Left renal pelvis (tissue), 4 donors: ENCODE results near the gene PSG2. TPM values are rescaled to one million over a fixed set of nuclear protein-coding genes. Genes with fewer than 3 reads are reported as not detected.
"Not testable (repeated sequence)": the region's sequence is repeated elsewhere in the genome, so short reads cannot be mapped to it uniquely, and the experiment has no call there.

Experiments used
- DNase-seq, 4 donors: peaks; one replicate each; pipeline ENCODE4 v3.0.0-alpha.2; 2013; ENCODE audit warnings: low read depth in 4 of 4, low spot score in 3 of 4
- polyA plus RNA-seq, 4 donors: library from polyadenylated mRNA; unstranded; fragments of 120-200 nt; gene quantifications; one replicate each; pipeline ENCODE4 v1.2.1, GENCODE V29; 2013; ENCODE audit not compliant: insufficient read length in 4 of 4

The PSG2 gene
- polyA plus RNA-seq: under 1 TPM in 1 of 4 donors, not detected in 3; 0.23 TPM

GRCh38 chr19:43082601-43083000, at the start of gene PSG2:
Gene PSG2, minus strand, starts transcription at chr19:43082701. Its CDS starts 132 bp downstream, at chr19:43082569.
- not testable (repeated sequence) for DNase-seq

GRCh38 chr19:43131281-43131842, 48.9 kb upstream of the PSG2 start:
- not testable (repeated sequence) for DNase-seq

GRCh38 chr19:43129197-43129596, 46.7 kb upstream of the PSG2 start:
- DNase-seq: not testable (repeated sequence)

GRCh38 chr19:43127336-43127735, 44.8 kb upstream of the PSG2 start:
- not testable (repeated sequence) for DNase-seq

GRCh38 chr19:43126720-43127119, 44.2 kb upstream of the PSG2 start:
- no peak for DNase-seq

- no peak for DNase-seq
These were observed 41.9 kb upstream of the PSG2 start for GRCh38 chr19:43124360-43124759.

GRCh38 chr19:43120433-43121026, 38.0 kb upstream of the PSG2 start:
- DNase-seq: not testable (repeated sequence)

GRCh38 chr19:43119526-43119925, 37.0 kb upstream of the PSG2 start:
- DNase-seq: not testable (repeated sequence)

- not testable (repeated sequence) for DNase-seq
These were observed 33.9 kb upstream of the PSG2 start for GRCh38 chr19:43116421-43116820.

GRCh38 chr19:43115548-43115947, 33.0 kb upstream of the PSG2 start:
- not testable (repeated sequence) for DNase-seq

GRCh38 chr19:43115064-43115463, 32.6 kb upstream of the PSG2 start:
- not testable (repeated sequence) for DNase-seq

GRCh38 chr19:43114626-43115025, 32.1 kb upstream of the PSG2 start:
- DNase-seq: not testable (repeated sequence)

GRCh38 chr19:43107401-43107800, 24.9 kb upstream of the PSG2 start:
- DNase-seq: not testable (repeated sequence)

GRCh38 chr19:43105496-43105895, 23.0 kb upstream of the PSG2 start:
- DNase-seq: no peak

- not testable (repeated sequence) for DNase-seq
These were observed 21.8 kb upstream of the PSG2 start for GRCh38 chr19:43104215-43104850.

- no peak for DNase-seq
These were observed 19.4 kb upstream of the PSG2 start for GRCh38 chr19:43101950-43102349.

GRCh38 chr19:43098416-43098815, 15.9 kb upstream of the PSG2 start:
- peak in 1 of 4 donors; percentile 4 for DNase-seq

- not testable (repeated sequence) for DNase-seq
These were observed 5.3 kb upstream of the PSG2 start for GRCh38 chr19:43087702-43088340.

- not testable (repeated sequence) for DNase-seq
These were observed 3.5 kb upstream of the PSG2 start for GRCh38 chr19:43085796-43086530.

GRCh38 chr19:43084196-43084832, 1.8 kb upstream of the PSG2 start:
- not testable (repeated sequence) for DNase-seq
